MM.1S (cell line): ENCODE results near the gene UGGT2.

Experiments used
- CTCF ChIP-seq: fragments of 300-600 bp; sonication (generic); IDR thresholded peaks from 2 replicates; pipeline ENCODE4 v1.5.1; 2016; ENCODE audit warnings: antibody characterized with exemption, low read length, mixed read lengths
- EZH2 ChIP-seq: fragments of 300-600 bp; sonication (generic); optimal IDR thresholded peaks from 2 replicates; pipeline ENCODE3; 2017; ENCODE audit warnings: low read depth, mild to moderate bottlenecking, antibody characterized with exemption, low read length, mixed read lengths

DNA sequence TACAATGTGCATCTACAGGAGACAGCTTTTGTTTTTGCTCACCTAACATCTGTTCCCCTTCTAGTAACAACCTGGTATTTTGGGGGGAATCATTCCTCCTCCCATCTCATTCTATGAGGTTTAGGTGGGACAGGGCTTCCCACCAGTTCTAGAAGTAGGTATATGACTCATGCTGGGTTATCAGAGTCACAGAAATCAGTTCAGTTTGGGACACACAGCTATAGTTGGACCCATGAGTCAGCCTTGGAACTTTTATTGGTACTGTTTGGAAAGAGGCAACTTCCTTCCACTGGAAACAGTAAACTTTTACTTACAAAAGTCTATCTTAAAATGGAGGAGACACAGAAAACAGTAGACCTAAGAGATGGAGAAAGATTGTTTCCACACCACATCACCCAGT is 190.8 kb downstream of the UGGT2 start:
- no peak for TF ChIP-seq EZH2
- TF ChIP-seq CTCF = no peak
